HFF-Myc (cell line): ENCODE measurements around the gene ING5.

Source experiments
- DNase-seq: peaks from one replicate; pipeline ENCODE4 v3.0.0-alpha.2; 2011; ENCODE audit warnings: low read depth; ENCODE audit errors: extremely low read depth
- H3K4me3 ChIP-seq: replicated peaks from 2 replicates; pipeline ENCODE4 v1.5.1; 2011; ENCODE audit warnings: low read depth, mild to moderate bottlenecking, control low read depth, low read length
- CTCF ChIP-seq: IDR thresholded peaks from 2 replicates; pipeline ENCODE4 v1.5.1; 2012; ENCODE audit warnings: mild to moderate bottlenecking, low read depth, low read length, control low read depth; ENCODE audit errors: missing control alignments

Gene ING5

GRCh38 chr2:241673189-241673663 is 28.6 kb upstream of the ING5 start:
- no peak for DNase-seq
- TF ChIP-seq CTCF = no peak
- H3K4me3 ChIP-seq = no peak overlapping the region

DNA sequence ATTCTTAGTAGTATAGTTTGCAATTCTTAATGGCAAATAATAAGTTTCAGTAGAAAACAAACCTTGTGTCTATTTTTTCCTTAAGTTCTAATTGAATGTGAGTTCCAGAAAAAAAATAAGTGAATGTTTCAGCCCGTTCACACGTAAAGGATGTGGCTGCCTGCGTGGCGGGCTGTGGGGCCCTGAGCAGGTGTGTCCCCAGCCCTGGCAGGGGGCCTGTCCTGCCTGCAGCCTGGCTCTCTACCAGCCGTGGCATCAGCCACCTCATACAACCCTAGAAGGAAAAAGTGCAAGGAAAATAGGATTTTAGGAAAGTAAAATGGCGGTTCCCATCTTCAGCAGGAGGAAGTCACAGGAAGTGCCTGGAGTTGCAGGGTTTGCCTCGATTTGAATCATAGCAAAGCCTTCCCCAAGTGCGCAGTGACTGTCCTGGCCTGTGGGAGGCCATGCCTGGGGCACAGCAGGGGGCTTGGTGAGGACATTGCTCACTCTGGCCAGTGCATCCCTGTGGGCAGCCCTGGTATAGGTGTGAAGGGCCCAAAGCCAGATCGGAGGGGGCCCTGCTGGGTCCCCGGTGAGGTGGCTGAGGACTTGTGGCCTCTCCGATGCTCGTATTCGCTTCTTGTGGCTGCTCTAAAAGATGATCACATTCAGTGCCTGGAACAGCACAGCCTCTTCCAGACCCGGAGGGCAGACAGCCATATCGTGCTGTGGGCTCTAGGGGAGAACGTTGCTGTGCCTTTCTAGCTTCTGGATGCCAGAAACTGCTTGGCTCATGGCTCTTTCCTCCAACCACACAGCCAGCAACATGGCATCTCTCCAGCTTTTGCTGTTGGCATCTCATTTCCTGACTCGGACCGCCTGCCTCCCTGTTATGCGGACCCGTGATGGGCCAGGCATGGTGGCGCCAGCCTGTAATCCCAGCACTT is 27.8 kb upstream of the ING5 start:
- no peak for DNase-seq
- TF ChIP-seq CTCF = no peak
- no peak overlapping the region for H3K4me3 ChIP-seq

GRCh38 chr2:241675885-241676284 is 26.0 kb upstream of the ING5 start:
- no peak for TF ChIP-seq CTCF
- DNase-seq = no peak
- no peak overlapping the region for H3K4me3 ChIP-seq

DNA sequence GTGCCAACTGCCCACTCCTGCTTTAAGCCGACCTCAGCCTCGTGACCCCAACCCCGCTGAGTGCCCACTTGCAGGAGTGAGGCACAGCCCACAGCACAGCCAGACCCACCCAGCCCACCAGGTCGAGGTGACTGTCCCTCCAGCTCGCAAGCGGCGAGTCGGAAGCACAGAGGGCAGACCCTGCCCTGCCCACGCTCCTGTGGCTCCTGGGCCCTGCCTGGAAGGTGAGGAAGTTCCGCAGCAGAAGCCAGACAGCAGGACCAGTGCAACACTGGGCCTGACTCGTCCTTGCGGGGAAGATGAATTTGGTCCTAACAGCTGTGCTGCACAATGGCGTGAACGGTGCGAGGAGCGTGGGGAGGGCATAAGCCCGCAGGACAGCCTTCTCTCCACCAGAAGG is 25.2 kb upstream of the ING5 start:
- H3K4me3 ChIP-seq = no peak overlapping the region
- TF ChIP-seq CTCF = no peak
- no peak for DNase-seq

- TF ChIP-seq CTCF = no peak
- DNase-seq = no peak
- H3K4me3 ChIP-seq = no peak overlapping the region
Measured at GRCh38 chr2:241677392-241677791, 24.4 kb upstream of the ING5 start.

DNA sequence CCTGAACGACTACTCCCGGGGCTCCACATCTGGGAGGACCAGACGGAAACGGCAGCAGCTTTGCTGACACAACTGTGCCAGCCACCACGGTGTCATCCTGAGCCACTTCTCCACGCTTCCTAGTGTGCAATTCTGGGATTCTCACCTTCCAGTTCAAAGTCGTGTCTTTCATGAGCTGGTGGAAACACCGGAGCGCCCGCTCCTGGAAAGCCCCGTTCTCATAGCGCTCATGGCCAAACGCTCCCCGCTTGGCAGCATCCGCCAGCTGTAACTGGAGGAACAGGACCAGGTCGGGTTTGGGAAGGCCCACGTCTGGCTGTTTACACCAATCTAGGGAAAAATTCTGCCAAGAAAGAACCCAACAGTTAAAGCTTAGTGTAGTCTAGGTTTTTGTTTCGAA is 23.5 kb upstream of the ING5 start:
- DNase-seq = no peak
- no peak overlapping the region for H3K4me3 ChIP-seq
- TF ChIP-seq CTCF = no peak
